Fibroblast of lung (primary cell): Measurements from ENCODE around the gene KPNB1.
A peak's percentile ranks its signal among the peaks of the same experiment; 100 is the strongest.

Experiments
- CTCF ChIP-seq, 2 donors: IDR thresholded peaks in 1 of 2; conservative IDR thresholded peaks in 1 of 2; 1 replicate in 1 of 2; 2 replicates in 1 of 2; pipeline ENCODE4 v1.5.1; 2011 to 2012; ENCODE audit warnings: low read length in 2 of 2, control low read depth in 1 of 2, inconsistent platforms in 1 of 2, low read depth in 1 of 2, mild to moderate bottlenecking in 1 of 2
- EZH2 ChIP-seq: IDR thresholded peaks from 2 replicates; pipeline ENCODE4 v1.5.1; 2012; ENCODE audit warnings: low read length, control low read depth, mild to moderate bottlenecking; ENCODE audit errors: missing control alignments

- TF ChIP-seq CTCF (conservative IDR thresholded peaks at IDR 0.05 in 1 of 2, IDR thresholded peaks at IDR 0.05 in 1 of 2; ENCODE audit: low read depth in 1 of 2, low read length in 2 of 2) (peak; percentile 69 to 87), EZH2 (no peak)
These were observed 49.2 kb downstream of the KPNB1 start for GRCh38 chr17:47698749-47699535.
